Stimulated activated CD4-positive, alpha-beta T cell treated with anti-CD3 and anti-CD28 coated beads, Interleukin-12 subunit alpha, Interleukin-12 subunit beta, amount 100 ng/mL, for 24 hours (primary cell): ENCODE measurements around the gene MYL10.

Experiments
- DNase-seq, 2 experiments: peaks; one replicate each; pipeline ENCODE4 v3.0.0-alpha.2; 2020; ENCODE audit warnings: low read depth in 2 of 2

The MYL10 gene

GRCh38 chr7:101629171-101629570, at the start of gene MYL10:
TSS of gene MYL10 (minus strand) at chr7:101629296. CDS start at chr7:101629118, 178 bp downstream.
- DNase-seq, result no peak

DNA sequence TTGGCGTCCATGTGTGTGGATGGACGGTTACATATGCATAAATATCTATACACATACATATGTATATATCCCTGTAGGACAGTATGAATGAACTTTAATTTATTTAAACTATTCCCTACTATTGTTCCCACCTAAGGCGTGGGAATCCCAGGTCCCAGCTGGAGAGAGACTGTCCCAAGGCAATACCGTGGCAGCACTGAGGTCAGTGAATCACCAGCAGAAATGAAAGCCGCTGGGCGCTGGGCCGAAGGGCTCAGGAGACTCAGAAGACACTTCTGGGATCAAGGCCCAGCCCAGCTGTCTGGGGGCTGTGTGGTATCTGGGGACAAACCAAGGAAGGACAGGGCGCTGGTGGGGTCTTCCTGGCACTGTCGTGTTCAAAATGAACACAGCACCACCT, 49.6 kb upstream of the MYL10 start:
- no peak for DNase-seq

- no peak for DNase-seq
These were observed 48.8 kb upstream of the MYL10 start for GRCh38 chr7:101677797-101678479.

DNA sequence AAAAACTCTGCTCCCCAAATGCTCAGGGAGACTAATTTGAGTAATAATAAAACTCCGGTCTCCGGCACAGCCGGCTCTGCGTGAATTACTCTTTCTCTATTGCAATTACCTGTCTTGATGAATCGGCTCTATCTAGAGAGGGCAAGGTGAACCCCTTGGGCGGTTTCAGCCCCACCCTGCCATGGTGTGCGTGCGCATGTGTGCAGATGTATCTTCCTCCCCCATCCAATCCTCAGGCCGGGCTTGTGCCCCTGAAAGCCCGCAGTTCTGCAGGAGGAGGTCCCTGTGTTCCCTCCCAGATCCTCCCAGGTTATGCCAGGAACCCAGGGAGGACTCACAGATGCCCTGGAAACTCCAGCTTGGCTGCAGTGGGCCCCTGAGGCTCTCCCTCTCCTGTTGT, 48.3 kb upstream of the MYL10 start:
- DNase-seq, result no peak

DNA sequence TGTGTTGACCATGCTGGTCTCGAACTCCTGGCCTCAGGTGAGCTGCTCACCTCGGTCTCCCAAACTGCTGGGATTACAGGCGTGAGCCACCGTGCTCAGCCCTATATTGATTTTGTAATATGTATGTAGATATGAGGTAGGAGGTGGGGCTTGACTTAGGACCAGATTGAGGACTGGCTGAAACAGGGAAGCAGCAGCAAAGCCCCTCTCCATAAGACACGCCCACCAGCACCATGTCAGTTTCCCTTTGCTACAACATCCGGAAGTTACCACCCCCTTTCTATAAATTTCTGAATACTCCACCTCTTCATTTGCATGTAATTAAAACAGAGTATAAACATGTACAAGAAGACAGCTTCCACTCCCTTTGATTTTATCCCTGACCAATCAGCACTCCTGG, 47.9 kb upstream of the MYL10 start:
- DNase-seq, result no peak

GRCh38 chr7:101676062-101676598, 47.0 kb upstream of the MYL10 start:
- no peak for DNase-seq

DNA sequence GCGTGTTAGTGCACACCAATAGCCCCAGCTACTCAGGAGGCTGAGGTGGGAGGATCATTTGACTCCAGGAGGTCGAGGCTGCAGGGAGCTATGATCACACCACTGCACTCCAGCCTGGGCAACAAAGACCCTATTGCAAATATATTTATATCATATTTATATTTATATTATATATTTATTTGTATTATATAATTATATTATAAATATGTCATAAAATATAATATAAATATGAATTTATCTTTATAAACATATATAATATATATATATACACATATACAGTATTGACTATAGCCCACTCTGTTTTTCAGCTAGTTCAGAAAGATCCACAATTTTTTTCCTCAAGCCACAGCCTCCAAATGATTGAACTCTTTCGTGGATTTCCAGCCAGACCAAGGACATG, 45.3 kb upstream of the MYL10 start:
- DNase-seq, result no peak

GRCh38 chr7:101673951-101674350, 44.9 kb upstream of the MYL10 start:
- no peak for DNase-seq

GRCh38 chr7:101673315-101673714, 44.2 kb upstream of the MYL10 start:
- no peak for DNase-seq

GRCh38 chr7:101671371-101672356, 42.6 kb upstream of the MYL10 start:
- DNase-seq, result no peak

GRCh38 chr7:101669307-101669706, 40.2 kb upstream of the MYL10 start:
- no peak for DNase-seq

DNA sequence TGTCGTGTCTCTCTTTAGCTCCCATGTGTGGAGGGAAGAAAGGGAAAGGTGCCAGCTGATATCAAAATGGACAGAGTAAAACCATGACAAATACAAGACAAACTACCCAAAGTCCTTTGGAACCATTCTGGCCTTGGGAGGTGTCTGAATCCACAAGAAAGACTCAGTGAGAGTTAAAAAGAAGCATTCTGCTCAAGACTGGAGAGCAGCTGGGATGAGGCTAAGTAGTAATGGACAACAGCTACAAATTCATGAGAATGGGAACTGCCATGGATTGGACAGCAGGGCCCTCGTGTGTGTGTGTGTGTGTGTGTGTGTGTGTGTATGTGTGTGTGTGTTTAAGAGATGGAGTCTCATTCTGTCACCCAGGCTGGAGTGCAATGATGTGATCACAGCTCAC, 39.6 kb upstream of the MYL10 start:
- DNase-seq, result no peak

DNA sequence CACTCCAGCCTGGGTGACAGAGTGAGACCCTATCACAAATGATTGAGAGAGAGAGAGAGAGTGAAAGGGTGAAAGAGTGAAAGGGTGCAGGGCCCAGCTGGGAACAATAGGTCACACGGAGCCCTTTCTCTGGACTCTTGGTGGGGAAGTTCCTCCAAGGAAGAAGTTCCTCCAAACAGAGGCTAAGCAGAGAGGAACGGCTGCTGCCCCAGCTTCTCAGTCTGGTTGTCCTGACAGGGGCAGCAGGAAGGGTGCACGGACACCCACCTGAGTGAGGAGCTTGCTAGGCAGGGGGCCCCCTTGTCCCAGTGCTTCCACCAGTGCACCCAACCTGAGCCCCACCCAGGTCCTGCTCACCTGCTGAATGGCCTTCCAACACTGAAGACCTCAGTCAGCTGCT, 38.8 kb upstream of the MYL10 start:
- no peak for DNase-seq

DNA sequence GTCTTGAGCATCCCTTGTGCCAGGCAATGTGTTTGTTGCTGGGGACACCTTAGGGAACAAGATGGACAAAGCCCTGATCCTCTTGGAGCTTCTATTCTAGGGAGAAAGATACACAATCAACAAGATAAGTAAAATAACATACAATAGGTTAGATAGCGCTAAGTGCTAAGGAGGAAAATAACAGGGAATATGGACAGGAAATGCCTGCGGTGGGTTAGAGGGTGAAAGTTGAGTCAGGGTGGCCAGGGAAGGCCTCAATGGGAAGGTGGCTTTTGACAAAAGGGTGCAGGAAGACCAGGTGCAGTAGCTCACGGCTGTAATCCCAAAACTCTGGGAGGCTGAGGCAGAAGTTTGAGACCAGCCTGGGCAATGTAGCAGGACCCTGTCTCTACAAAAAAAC, 38.3 kb upstream of the MYL10 start:
- no peak for DNase-seq

GRCh38 chr7:101666741-101667140, 37.6 kb upstream of the MYL10 start:
- no peak for DNase-seq

GRCh38 chr7:101666293-101666692, 37.2 kb upstream of the MYL10 start:
- no peak for DNase-seq

DNA sequence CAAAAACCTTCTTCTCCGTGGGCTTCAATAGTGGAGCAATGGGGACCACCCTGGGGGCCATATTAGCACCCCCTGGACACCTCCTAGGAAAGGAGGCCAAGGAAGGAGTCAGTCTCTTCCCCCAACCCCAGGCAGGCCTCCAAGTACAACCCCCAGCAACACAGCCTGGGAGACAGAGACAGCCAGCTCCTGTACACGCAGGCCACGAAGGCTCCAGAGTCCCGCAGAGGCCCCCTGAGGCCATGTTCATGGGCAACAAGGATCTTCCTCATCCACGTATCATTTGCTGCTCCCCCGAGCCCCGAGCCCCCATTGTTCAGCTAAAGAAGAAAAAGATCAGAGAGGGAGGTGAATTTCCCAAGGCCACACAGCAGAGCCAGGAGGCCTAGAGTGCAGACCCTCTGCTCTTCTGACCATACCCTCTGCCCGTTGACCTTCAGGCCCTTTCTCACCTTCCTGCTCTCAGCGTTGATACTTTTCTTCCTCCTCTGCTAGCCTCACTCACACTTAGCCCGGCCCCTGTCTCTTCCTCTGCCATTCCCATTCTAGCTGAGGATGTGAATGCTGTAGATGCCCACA, 35.9 kb upstream of the MYL10 start:
- no peak for DNase-seq

DNA sequence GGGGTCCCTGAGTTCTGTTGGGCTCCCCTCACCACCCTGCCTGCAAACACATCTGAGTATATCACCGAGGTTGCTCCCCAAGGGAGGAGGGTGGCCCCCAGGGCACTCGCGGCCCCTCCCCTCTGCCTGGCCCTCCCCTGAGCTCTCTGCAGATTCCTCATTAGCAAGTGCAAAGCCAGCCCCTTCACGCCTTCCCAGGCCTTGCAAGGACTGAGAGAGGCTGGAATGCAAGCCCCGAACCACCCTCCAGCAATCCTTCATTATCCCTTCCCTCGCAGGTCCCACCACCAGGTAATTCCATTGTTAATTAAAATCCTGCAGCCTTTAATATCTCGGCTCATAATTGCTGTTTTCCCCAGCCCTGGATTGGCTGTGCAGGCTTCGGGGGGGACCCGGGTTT, 35.3 kb upstream of the MYL10 start:
- DNase-seq, result no peak

- DNase-seq, result no peak
These were observed 34.7 kb upstream of the MYL10 start for GRCh38 chr7:101663747-101664146.

GRCh38 chr7:101662447-101662998, 33.4 kb upstream of the MYL10 start:
- DNase-seq, result no peak

- no peak for DNase-seq
These were observed 30.6 kb upstream of the MYL10 start for GRCh38 chr7:101659706-101660105.

DNA sequence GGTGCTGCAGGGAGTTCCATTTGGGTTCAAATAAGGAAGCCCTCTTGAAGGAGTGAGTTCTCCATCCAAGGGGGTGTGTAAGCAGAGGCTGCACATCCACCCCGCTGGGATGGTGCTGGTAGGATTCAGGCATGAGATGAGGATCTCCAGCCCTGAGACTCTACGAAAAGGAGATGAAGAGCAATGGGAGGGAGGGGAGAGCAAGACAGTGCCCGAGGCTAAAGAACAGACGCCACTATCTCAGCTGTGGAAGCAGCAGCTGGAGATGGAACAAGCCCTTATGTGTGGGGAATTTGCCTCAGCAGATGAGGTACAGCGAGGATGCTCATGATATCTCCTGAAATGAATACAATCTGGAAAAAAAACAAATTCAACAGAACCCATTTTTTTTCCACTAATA, 28.1 kb upstream of the MYL10 start:
- DNase-seq, result no peak
